Ascending aorta (tissue), 2 donors: ENCODE results near the gene HS3ST5. TPM values are rescaled to one million over a fixed set of nuclear protein-coding genes. Genes with fewer than 3 reads are reported as not detected.

ENCODE experiments used
- DNase-seq, 2 donors: peaks; one replicate each; pipeline ENCODE4 v3.0.0-alpha.2; 2019; ENCODE audit warnings: low spot score in 2 of 2
- H3K27ac ChIP-seq, 2 donors: fragments of 200-600 bp; sonication (generic); one replicate each; pipeline ENCODE4 v1.5.1; 2016 to 2017; ENCODE audit warnings: mild to moderate bottlenecking in 1 of 2
- H3K27me3 ChIP-seq: fragments of 200-600 bp; sonication (generic); one replicate; pipeline ENCODE4 v1.5.1; 2017
- H3K36me3 ChIP-seq, 2 donors: fragments of 200-600 bp; sonication (generic); one replicate each; pipeline ENCODE4 v1.5.1; 2016
- H3K4me1 ChIP-seq, 2 donors: fragments of 200-600 bp; sonication (generic); one replicate each; pipeline ENCODE4 v1.5.1; 2016 to 2017; ENCODE audit warnings: mild to moderate bottlenecking in 1 of 2
- H3K4me3 ChIP-seq, 2 donors: fragments of 200-600 bp; sonication (generic); one replicate each; pipeline ENCODE4 v1.5.1; 2016 to 2017; ENCODE audit warnings: mild to moderate bottlenecking in 1 of 2
- H3K9me3 ChIP-seq, 2 donors: fragments of 200-600 bp; sonication (generic); one replicate each; pipeline ENCODE4 v1.5.1; 2016
- CTCF ChIP-seq, 3 experiments: fragments of 200-600 bp in 2 of 3; fragments of 450-650 bp in 1 of 3; sonication (generic) in 2 of 3; IDR thresholded peaks; one replicate each; pipeline ENCODE4 v1.5.1; 2016 to 2019; ENCODE audit warnings: antibody characterized with exemption in 3 of 3, mild to moderate bottlenecking in 1 of 3, moderate library complexity in 1 of 3
- intact Hi-C: fragments of 100-400 bp; cut with DNase I; formaldehyde crosslinking; loops from one replicate; pipeline ENCODE4 v1.15.1; 2023
- total RNA-seq: library from RNA; depleted of rRNA; stranded (reverse); fragments of >200 nt; gene quantifications from one replicate; pipeline ENCODE4 v1.1.0, GENCODE V29; 2016

The HS3ST5 gene
- total RNA-seq, 1 donor from 2014 or later, result not detected

GRCh38 chr6:114087496-114087895, 255.3 kb downstream of the HS3ST5 start:
- intact Hi-C loops, result no loop called here
- H3K36me3 ChIP-seq, result no peaks in the 10 kb centered on the region
- no peaks in the 10 kb centered on the region for H3K9me3 ChIP-seq
- H3K4me1 ChIP-seq, result no peaks in the 10 kb centered on the region
- DNase-seq, result no peak
- no peak overlapping the region for H3K27ac ChIP-seq
- no peak for TF ChIP-seq CTCF (IDR thresholded peaks at IDR 0.05)
- H3K4me3 ChIP-seq, result no peak overlapping the region
- no peaks in the 10 kb centered on the region for H3K27me3 ChIP-seq

GRCh38 chr6:114085211-114085610, 257.6 kb downstream of the HS3ST5 start:
- no peaks in the 10 kb centered on the region for H3K27me3 ChIP-seq
- TF ChIP-seq CTCF (IDR thresholded peaks at IDR 0.05), result no peak
- no peaks in the 10 kb centered on the region for H3K4me1 ChIP-seq
- intact Hi-C loops, result no loop called here
- no peak overlapping the region for H3K4me3 ChIP-seq
- no peaks in the 10 kb centered on the region for H3K36me3 ChIP-seq
- no peaks in the 10 kb centered on the region for H3K9me3 ChIP-seq
- H3K27ac ChIP-seq, result no peak overlapping the region
- DNase-seq, result no peak

- intact Hi-C loops, result no loop called here
- TF ChIP-seq CTCF (IDR thresholded peaks at IDR 0.05), result no peak
Measured at GRCh38 chr6:114084327-114084890, 258.4 kb downstream of the HS3ST5 start.

GRCh38 chr6:114083251-114083650, 259.6 kb downstream of the HS3ST5 start:
- Histone ChIP-seq H3K36me3 (no peaks in the 10 kb centered on the region), H3K27ac (no peak overlapping the region), H3K4me3 (no peak overlapping the region), H3K4me1 (no peaks in the 10 kb centered on the region), H3K27me3 (no peaks in the 10 kb centered on the region), H3K9me3 (no peaks in the 10 kb centered on the region)
- intact Hi-C loops, result no loop called here
- TF ChIP-seq CTCF (IDR thresholded peaks at IDR 0.05), result no peak
- DNase-seq, result no peak

More at GRCh38 chr6:114084327-114084890, 258.4 kb downstream of the HS3ST5 start:
- Histone ChIP-seq H3K4me1 (no peaks in the 10 kb centered on the region), H3K36me3 (no peaks in the 10 kb centered on the region), H3K27me3 (no peaks in the 10 kb centered on the region), H3K9me3 (no peaks in the 10 kb centered on the region), H3K27ac (no peak overlapping the region), H3K4me3 (no peak overlapping the region)
- no peak for DNase-seq

GRCh38 chr6:114081730-114082129, 261.1 kb downstream of the HS3ST5 start:
- no peaks in the 10 kb centered on the region for H3K27me3 ChIP-seq
- DNase-seq, result no peak
- no peaks in the 10 kb centered on the region for H3K9me3 ChIP-seq
- H3K4me1 ChIP-seq, result no peaks in the 10 kb centered on the region
- no peak overlapping the region for H3K27ac ChIP-seq
- intact Hi-C loops, result no loop called here
- no peak overlapping the region for H3K4me3 ChIP-seq
- H3K36me3 ChIP-seq, result no peaks in the 10 kb centered on the region
- no peak for TF ChIP-seq CTCF (IDR thresholded peaks at IDR 0.05)
